HepG2 (cell line): ENCODE data around the gene IL6ST. TPM values are rescaled to one million over a fixed set of nuclear protein-coding genes. Genes with fewer than 3 reads are reported as not detected.

Experiments used
- ATF7-NPFF ChIP-seq: sonication (generic); formaldehyde crosslinking; IDR thresholded peaks from 2 replicates; pipeline ENCODE4 v1.8.1; 2023; ENCODE audit warnings: mild to moderate bottlenecking, low read depth, missing genetic modification reagents, moderate library complexity
- CBX2 ChIP-seq, 2 experiments: fragments of 200-600 bp in 1 of 2; sonication (generic); formaldehyde crosslinking in 1 of 2; IDR thresholded peaks; 2 replicates each; pipeline versions ENCODE4 v1.7.0 to v1.8.1; 2018 to 2022; ENCODE audit warnings: low read depth in 2 of 2, low read length in 1 of 2, mild to moderate bottlenecking in 1 of 2, missing genetic modification reagents in 1 of 2
- CREB3 ChIP-seq: sonication (generic); formaldehyde crosslinking; IDR thresholded peaks from 2 replicates; pipeline ENCODE4 v1.5.0; 2020; ENCODE audit warnings: missing genetic modification reagents
- HNRNPLL ChIP-seq: fragments of 200-400 bp; formaldehyde crosslinking; IDR thresholded peaks from 2 replicates; pipeline ENCODE4 v1.6.1; 2017; ENCODE audit warnings: mild to moderate bottlenecking, low read depth, low read length; ENCODE audit not compliant: poor library complexity, severe bottlenecking
- LRRFIP1 ChIP-seq: sonication (generic); formaldehyde crosslinking; conservative IDR thresholded peaks from 2 replicates; pipeline ENCODE4 v1.4.0; 2020; ENCODE audit warnings: missing genetic modification reagents
- PHF20 ChIP-seq: sonication (generic); formaldehyde crosslinking; IDR thresholded peaks from 2 replicates; pipeline ENCODE4 v1.5.0; 2020; ENCODE audit warnings: mild to moderate bottlenecking, missing genetic modification reagents
- RFX5 ChIP-seq: IDR thresholded peaks from 2 replicates; pipeline ENCODE4 v1.6.1; 2011; ENCODE audit warnings: low read depth, low read length, improper control_type of control experiment
- SCMH1 ChIP-seq: sonication (generic); formaldehyde crosslinking; IDR thresholded peaks from 2 replicates; pipeline ENCODE4 v1.9.0; 2021; ENCODE audit warnings: missing genetic modification reagents, mild to moderate bottlenecking, borderline replicate concordance
- SETDB1 ChIP-seq: sonication (generic); formaldehyde crosslinking; IDR thresholded peaks from 2 replicates; pipeline ENCODE4 v1.5.1; 2020; ENCODE audit warnings: missing genetic modification reagents, mild to moderate bottlenecking, borderline replicate concordance
- SOX5 ChIP-seq: IDR thresholded peaks from 2 replicates; pipeline ENCODE4 v1.6.1; 2016; ENCODE audit warnings: borderline replicate concordance
- ZBTB20 ChIP-seq: sonication (generic); formaldehyde crosslinking; IDR thresholded peaks from 2 replicates; pipeline ENCODE4 v1.8.1; 2023; ENCODE audit warnings: missing genetic modification reagents, low read depth, mild to moderate bottlenecking, borderline replicate concordance
- ZBTB40 ChIP-seq, 2 experiments: fragments of 450-650 bp in 1 of 2; sonication (generic) in 1 of 2; formaldehyde crosslinking in 1 of 2; IDR thresholded peaks; 2 replicates each; pipeline versions ENCODE4 v1.6.1 to v1.8.0; 2016 to 2022; ENCODE audit warnings: antibody characterized with exemption in 1 of 2, mild to moderate bottlenecking in 1 of 2, missing genetic modification reagents in 1 of 2
- ZMAT3 ChIP-seq: sonication (generic); formaldehyde crosslinking; conservative IDR thresholded peaks from 2 replicates; pipeline ENCODE4 v1.7.0; 2021; ENCODE audit warnings: missing genetic modification reagents
- ZNF143 ChIP-seq: sonication (generic); formaldehyde crosslinking; IDR thresholded peaks from 2 replicates; pipeline ENCODE4 v1.4.0; 2020; ENCODE audit warnings: missing genetic modification reagents
- ZNF616 ChIP-seq: sonication (generic); formaldehyde crosslinking; IDR thresholded peaks from 2 replicates; pipeline ENCODE4 v1.5.0; 2020; ENCODE audit warnings: low read depth, mild to moderate bottlenecking, missing genetic modification reagents
- ZNF709 ChIP-seq: sonication (generic); formaldehyde crosslinking; IDR thresholded peaks from 2 replicates; pipeline ENCODE4 v1.5.0; 2020; ENCODE audit warnings: mild to moderate bottlenecking, missing genetic modification reagents
- polyA plus RNA-seq, 8 experiments: library from polyadenylated mRNA; depleted of rRNA in 3 of 8; stranded (reverse) in 7 of 8; unstranded in 1 of 8; fragments of >200 nt; fragmentation: Illumina TruSeq in 4 of 8; extraction: Trizol in 4 of 8; gene quantifications; 2 replicates each; pipeline versions ENCODE4 v1.2.1 to v1.2.3, GENCODE V29; 2011 to 2016; ENCODE audit warnings: low read depth in 4 of 8, missing spikeins in 1 of 8, mixed read lengths in 1 of 8; ENCODE audit not compliant: insufficient read depth in 1 of 8
- total RNA-seq, 5 experiments: library from RNA; depleted of rRNA; stranded (reverse); fragments of >200 nt; fragmentation: Illumina TruSeq; extraction: Trizol; gene quantifications; 2 replicates each; pipeline ENCODE4 v1.2.3, GENCODE V29; 2016; ENCODE audit warnings: low read depth in 1 of 5

Gene IL6ST
- total and polyA plus RNA-seq, 2 of the 13 experiments (the other 11 are each of a cell fraction or from before 2014, with no cell fraction given): 66.6 to 166 TPM

GRCh38 chr5:56025151-56025885 is 30.6 kb upstream of the IL6ST start (continued):
- TF ChIP-seq ZBTB40 (IDR thresholded peaks at IDR 0.05): peak; percentile 74
- peak; percentile 96 for TF ChIP-seq ZBTB40 (CRISPR knock-in tag; IDR thresholded peaks at IDR 0.05)
- peak; percentile 85 for TF ChIP-seq SOX5 (CRISPR knock-in tag)
- TF ChIP-seq CBX2 (IDR thresholded peaks at IDR 0.05; ENCODE audit: low read depth, low read length): no peak
- TF ChIP-seq CBX2 (CRISPR knock-in tag; IDR thresholded peaks at IDR 0.05; ENCODE audit: low read depth): no peak
- TF ChIP-seq ZBTB20 (CRISPR knock-in tag): no peak
- 0 out of 2 replicates have a peak, but pooled peaks have one; percentile 39 for TF ChIP-seq CREB3 (CRISPR knock-in tag)
- no peak for TF ChIP-seq HNRNPLL
- no peak for TF ChIP-seq ATF7-NPFF
- no peak for TF ChIP-seq PHF20 (CRISPR knock-in tag)
- TF ChIP-seq ZNF616: no peak
- no peak for TF ChIP-seq SCMH1 (CRISPR knock-in tag)
- TF ChIP-seq ZNF709 (CRISPR knock-in tag): no peak
- no peak for TF ChIP-seq LRRFIP1
- TF ChIP-seq ZMAT3: no peak
- TF ChIP-seq SETDB1 (CRISPR knock-in tag): no peak
- TF ChIP-seq ZNF143 (CRISPR knock-in tag): no peak
- no peak for TF ChIP-seq RFX5
